Activated CD8-positive, alpha-beta memory T cell treated with anti-CD3 and anti-CD28 coated beads, Interleukin-2, amount 50 U/mL, for 4 hours (primary cell): ENCODE measurements around the gene BNIP1.

Experiments used
- DNase-seq: peaks from one replicate; pipeline ENCODE4 v3.0.0-alpha.2; 2020

The BNIP1 gene

DNA sequence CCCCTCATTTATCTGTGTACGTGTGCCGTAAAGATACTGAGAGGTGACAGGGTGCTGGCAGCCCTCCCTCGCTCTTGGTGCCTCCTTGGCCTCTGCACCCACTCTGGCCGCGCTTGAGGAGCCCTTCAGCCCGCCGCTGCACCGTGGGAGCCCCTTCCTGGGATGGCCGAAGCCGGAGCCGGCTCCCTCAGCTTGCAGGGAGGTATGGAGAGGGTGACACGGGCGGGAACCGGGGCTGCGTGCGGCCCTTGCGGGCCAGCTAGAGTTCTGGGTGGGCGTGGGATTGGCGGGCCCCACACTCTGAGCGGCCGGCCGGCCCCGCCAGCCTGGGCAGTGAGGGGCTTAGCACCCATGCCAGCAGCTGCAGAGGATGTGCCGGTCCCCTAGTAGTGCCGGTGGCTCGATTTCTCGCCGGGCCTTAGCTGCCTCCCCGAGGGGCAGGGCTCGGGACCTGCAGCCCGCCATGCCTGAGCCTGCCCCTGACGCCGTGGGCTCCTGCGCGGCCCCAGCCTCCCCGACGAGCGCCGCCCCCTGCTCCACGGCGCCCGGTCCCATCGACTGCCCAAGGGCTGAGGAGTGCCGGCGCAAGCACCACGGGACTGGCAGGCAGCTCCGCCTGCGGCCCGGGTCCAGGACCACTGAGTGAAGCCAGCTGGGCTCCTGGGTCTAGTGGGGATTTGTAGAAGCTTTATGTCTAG is 69.1 kb downstream of the BNIP1 start:
- DNase-seq: no peak
